GM12892 (cell line): Measurements from ENCODE around the gene USP7.
"Not testable (repeated sequence)": the region's sequence is repeated elsewhere in the genome, so short reads cannot be mapped to it uniquely, and the experiment has no call there.

Experiments used
- POLR2AphosphoS5 ChIP-seq: IDR thresholded peaks from 2 replicates; pipeline ENCODE4 v1.6.1; 2011; ENCODE audit warnings: low read depth, low read length, control low read depth
- TAF1 ChIP-seq: IDR thresholded peaks from 2 replicates; pipeline ENCODE4 v1.6.1; 2011; ENCODE audit warnings: low read depth, mild to moderate bottlenecking, control low read depth, low read length, borderline replicate concordance

DNA sequence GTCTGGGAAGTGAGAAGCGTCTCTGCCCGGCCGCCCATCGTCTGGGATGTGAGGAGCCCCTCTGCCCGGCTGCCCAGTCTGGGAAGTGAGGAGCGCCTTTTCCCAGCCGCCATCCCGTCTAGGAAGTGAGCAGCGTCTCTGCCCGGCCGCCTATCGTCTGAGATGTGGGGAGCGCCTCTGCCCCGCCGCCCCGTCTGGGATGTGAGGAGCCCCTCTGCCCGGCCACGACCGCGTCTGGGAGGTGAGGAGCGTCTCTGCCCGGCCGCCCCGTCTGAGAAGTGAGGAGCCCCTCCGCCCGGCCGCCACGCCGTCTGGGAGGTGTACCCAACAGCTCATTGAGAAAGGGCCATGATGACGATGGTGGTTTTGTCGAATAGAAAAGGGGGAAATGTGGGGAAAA, 18.2 kb upstream of the USP7 start:
- TF ChIP-seq TAF1, POLR2AphosphoS5: not testable (repeated sequence)
